Neuronal stem cell (in vitro differentiated cells): ENCODE measurements around the gene GNAI2.
A peak's percentile ranks its signal among the peaks of the same experiment; 100 is the strongest.

Experiments used
- DNase-seq: peaks from one replicate; pipeline ENCODE4 v3.0.0-alpha.2; 2013; ENCODE audit warnings: low spot score
- H2AFZ ChIP-seq: one replicate; pipeline ENCODE4 v1.6.1; 2013; ENCODE audit warnings: mild to moderate bottlenecking, low read length, inconsistent platforms
- H2AK5ac ChIP-seq: 2 replicates; pipeline ENCODE4 v1.6.1; 2013; ENCODE audit warnings: low read depth, mild to moderate bottlenecking, inconsistent platforms, low read length, moderate library complexity, mixed read lengths
- H2BK120ac ChIP-seq: 2 replicates; pipeline ENCODE4 v1.6.1; 2013; ENCODE audit warnings: low read depth, mild to moderate bottlenecking, inconsistent platforms, low read length, moderate library complexity, mixed read lengths
- H2BK12ac ChIP-seq: one replicate; pipeline ENCODE4 v1.6.1; 2013; ENCODE audit warnings: low read length, inconsistent platforms
- H2BK15ac ChIP-seq: 2 replicates; pipeline ENCODE4 v1.6.1; 2013; ENCODE audit warnings: mild to moderate bottlenecking, low read length, inconsistent platforms, mixed read lengths
- H2BK5ac ChIP-seq: one replicate; pipeline ENCODE4 v1.6.1; 2013; ENCODE audit warnings: inconsistent platforms, mild to moderate bottlenecking, low read length, moderate library complexity
- H3K14ac ChIP-seq: one replicate; pipeline ENCODE4 v1.6.1; 2013; ENCODE audit warnings: low read length, inconsistent platforms
- H3K18ac ChIP-seq: 2 replicates; pipeline ENCODE4 v1.6.1; 2013; ENCODE audit warnings: low read length, inconsistent platforms
- H3K23ac ChIP-seq: 2 replicates; pipeline ENCODE4 v1.6.1; 2013; ENCODE audit warnings: low read depth, mild to moderate bottlenecking, mixed read lengths, low read length, inconsistent platforms; ENCODE audit not compliant: poor library complexity
- H3K27ac ChIP-seq: replicated peaks from 3 replicates; pipeline ENCODE4 v1.5.1; 2013; ENCODE audit warnings: low read length, inconsistent platforms
- H3K27me3 ChIP-seq, 3 experiments: 2 replicates each; pipeline ENCODE4 v1.6.1; 2013; ENCODE audit warnings: low read length in 3 of 3, mild to moderate bottlenecking in 2 of 3, inconsistent platforms in 1 of 3, low read depth in 1 of 3, mixed read lengths in 1 of 3, moderate library complexity in 1 of 3; ENCODE audit not compliant: control insufficient read depth in 3 of 3, insufficient read depth in 3 of 3
- H3K36me3 ChIP-seq, 2 donors: replicated peaks in 1 of 2; 2 replicates each; pipeline ENCODE4 v1.6.1; 2013; ENCODE audit warnings: low read length in 2 of 2; ENCODE audit not compliant: control insufficient read depth in 2 of 2, insufficient read depth in 2 of 2
- H3K4ac ChIP-seq: 2 replicates; pipeline ENCODE4 v1.6.1; 2013; ENCODE audit warnings: inconsistent platforms, mild to moderate bottlenecking, low read length, moderate library complexity
- H3K4me1 ChIP-seq, 2 donors: 1 replicate in 1 of 2; 2 replicates in 1 of 2; pipeline ENCODE4 v1.6.1; 2013; ENCODE audit warnings: low read length in 2 of 2, low read depth in 1 of 2; ENCODE audit not compliant: control insufficient read depth in 2 of 2, insufficient read depth in 1 of 2
- H3K4me2 ChIP-seq: one replicate; pipeline ENCODE4 v1.6.1; 2013; ENCODE audit warnings: mild to moderate bottlenecking, low read length, inconsistent platforms; ENCODE audit not compliant: insufficient read depth, poor library complexity, severe bottlenecking
- H3K4me3 ChIP-seq, 2 donors: 2 replicates each; pipeline ENCODE4 v1.5.1; 2013; ENCODE audit warnings: low read length in 2 of 2, mild to moderate bottlenecking in 2 of 2, inconsistent platforms in 1 of 2, moderate library complexity in 1 of 2
- H3K79me1 ChIP-seq: one replicate; pipeline ENCODE4 v1.6.1; 2013; ENCODE audit warnings: low read depth, mild to moderate bottlenecking, inconsistent platforms, low read length, moderate library complexity
- H3K9ac ChIP-seq: one replicate; pipeline ENCODE4 v1.6.1; 2013; ENCODE audit warnings: mild to moderate bottlenecking, low read depth, low read length, inconsistent platforms; ENCODE audit not compliant: poor library complexity
- H3K9me3 ChIP-seq, 2 donors: replicated peaks in 1 of 2; 2 replicates each; pipeline versions ENCODE3 to v1.6.1; 2013; ENCODE audit warnings: low read length in 2 of 2, mild to moderate bottlenecking in 2 of 2, inconsistent platforms in 1 of 2, low read depth in 1 of 2, mixed read lengths in 1 of 2, moderate library complexity in 1 of 2; ENCODE audit not compliant: control insufficient read depth in 2 of 2, insufficient read depth in 1 of 2
- H4K8ac ChIP-seq: one replicate; pipeline ENCODE4 v1.6.1; 2013; ENCODE audit warnings: low read depth, mild to moderate bottlenecking, inconsistent platforms, low read length, moderate library complexity
- H4K91ac ChIP-seq: one replicate; pipeline ENCODE4 v1.6.1; 2013; ENCODE audit warnings: low read length, low read depth, mild to moderate bottlenecking, inconsistent platforms; ENCODE audit not compliant: poor library complexity
- WGBS, 2 donors: extraction: QIAGEN DNeasy Blood & Tissue Kit; methylation state at CpG; one replicate each; pipeline ENCODE4 v1.1.7; 2013; ENCODE audit warnings: missing lambda C conversion rate in 2 of 2, mixed read lengths in 1 of 2; ENCODE audit not compliant: insufficient read length in 2 of 2, insufficient replicate concordance in 1 of 2; ENCODE audit errors: extremely low coverage in 2 of 2; 5-methylcytosine and 5-hydroxymethylcytosine counted together

Gene GNAI2

GRCh38 chr3:50246517-50246954, 10.5 kb downstream of the GNAI2 start:
- Histone ChIP-seq H2AFZ (no peak overlapping the region), H2AK5ac (peak overlapping the region; percentile 97), H3K4me2 (peak overlapping the region; percentile 55), H3K36me3 (peaks cover 31 to 63% of the 10 kb centered on the region in 2 donors), H4K91ac (peak overlapping the region; percentile 44), H2BK5ac (peak overlapping the region; percentile 68), H3K4me3 (peak overlapping the region; percentile 19 to 36), H3K9me3 (no peaks in the 10 kb centered on the region), H3K18ac (peak overlapping the region; percentile 96), H3K27me3 (no peaks in the 10 kb centered on the region), H3K23ac (peak overlapping the region; percentile 21), H4K8ac (peak overlapping the region; percentile 19), H2BK12ac (peak overlapping the region; percentile 91), H3K9ac (peak overlapping the region; percentile 90), H3K4me1 (peaks cover 40 to 47% of the 10 kb centered on the region in 2 donors), H3K79me1 (peaks cover 42% of the 10 kb centered on the region), H3K4ac (peak overlapping the region; percentile 8), H3K14ac (peak overlapping the region; percentile 56), H3K27ac (peak overlapping the region; percentile 93), H2BK15ac (peak overlapping the region; percentile 51), H2BK120ac (peak overlapping the region; percentile 26)
- no peak for DNase-seq
- WGBS, 2 donors: no CpG with 5 or more reads among the region's 10 CpGs

GRCh38 chr3:50248387-50248786, 12.4 kb downstream of the GNAI2 start:
- peaks cover 45% of the 10 kb centered on the region for H3K79me1 ChIP-seq
- H2AFZ ChIP-seq: no peak overlapping the region
- H3K4me2 ChIP-seq: no peak overlapping the region
- H2AK5ac ChIP-seq: peak overlapping the region; percentile 69
- no peak overlapping the region for H3K9ac ChIP-seq
- H4K91ac ChIP-seq: no peak overlapping the region
- H3K14ac ChIP-seq: peak overlapping the region; percentile 23
- no peak overlapping the region for H4K8ac ChIP-seq
- no peak overlapping the region for H2BK15ac ChIP-seq
- H2BK5ac ChIP-seq: no peak overlapping the region
- H3K18ac ChIP-seq: no peak overlapping the region
- no peaks in the 10 kb centered on the region for H3K27me3 ChIP-seq
- H2BK120ac ChIP-seq: no peak overlapping the region
- H3K4ac ChIP-seq: no peak overlapping the region
- no peak overlapping the region for H3K27ac ChIP-seq
- H3K4me1 ChIP-seq: peaks cover 24 to 28% of the 10 kb centered on the region in 2 donors
- H3K23ac ChIP-seq: peak overlapping the region; percentile 59
- H3K4me3 ChIP-seq: peak overlapping the region in 1 of 2 donors; percentile 8
- H2BK12ac ChIP-seq: no peak overlapping the region
- WGBS, 2 donors: no CpG with 5 or more reads among the region's 3 CpGs
- peaks cover 46 to 66% of the 10 kb centered on the region in 2 donors for H3K36me3 ChIP-seq
- DNase-seq: no peak
- no peaks in the 10 kb centered on the region for H3K9me3 ChIP-seq

DNA sequence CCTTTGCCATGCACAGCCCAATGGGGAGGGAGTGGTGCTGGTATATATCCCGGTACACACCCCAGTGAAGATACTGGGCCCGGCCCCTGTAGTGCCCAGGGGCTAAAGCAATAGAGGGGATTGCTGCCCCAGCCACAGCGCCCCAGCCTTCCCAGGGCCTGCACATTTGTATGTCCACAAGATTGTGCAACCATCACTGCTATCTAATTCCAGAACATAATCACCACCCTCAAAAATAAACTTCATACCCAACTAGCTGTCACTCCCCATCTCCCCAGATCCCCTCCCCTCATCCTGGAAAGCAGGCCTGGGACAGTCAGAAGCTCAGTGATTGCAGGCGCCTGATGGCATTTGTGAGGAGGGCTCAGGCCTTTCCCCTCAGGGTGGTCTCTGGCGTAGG, 13.5 kb downstream of the GNAI2 start:
- no peak overlapping the region for H2BK15ac ChIP-seq
- no peak overlapping the region for H4K8ac ChIP-seq
- no peak overlapping the region for H3K27ac ChIP-seq
- H3K14ac ChIP-seq: peak overlapping the region; percentile 6
- peak overlapping the region; percentile 19 for H2BK120ac ChIP-seq
- peak overlapping the region; percentile 66 for H2BK5ac ChIP-seq
- peak overlapping the region; percentile 17 for H4K91ac ChIP-seq
- no peak overlapping the region for H2AFZ ChIP-seq
- peak overlapping the region; percentile 49 for H2AK5ac ChIP-seq
- no CpG with 5 or more reads among the region's 5 CpGs for WGBS, 2 donors
- H3K27me3 ChIP-seq: no peaks in the 10 kb centered on the region
- no peak overlapping the region for H3K4ac ChIP-seq
- H3K4me2 ChIP-seq: no peak overlapping the region
- peaks cover 24 to 27% of the 10 kb centered on the region in 2 donors for H3K4me1 ChIP-seq
- peak overlapping the region; percentile 73 for H3K9ac ChIP-seq
- DNase-seq: no peak
- H3K23ac ChIP-seq: peak overlapping the region; percentile 82
- no peak overlapping the region for H3K4me3 ChIP-seq
- H3K18ac ChIP-seq: peak overlapping the region; percentile 27
- peaks cover 53 to 68% of the 10 kb centered on the region in 2 donors for H3K36me3 ChIP-seq
- peaks cover 51% of the 10 kb centered on the region for H3K79me1 ChIP-seq
- H2BK12ac ChIP-seq: no peak overlapping the region
- H3K9me3 ChIP-seq: no peaks in the 10 kb centered on the region

- Histone ChIP-seq H3K4me1 (peaks cover 19 to 20% of the 10 kb centered on the region in 2 donors), H2AK5ac (no peak overlapping the region), H4K91ac (no peak overlapping the region), H3K9ac (no peak overlapping the region), H2BK120ac (no peak overlapping the region), H2BK12ac (no peak overlapping the region), H3K36me3 (peaks cover 62 to 75% of the 10 kb centered on the region in 2 donors), H3K4me2 (no peak overlapping the region), H3K27me3 (no peaks in the 10 kb centered on the region), H4K8ac (no peak overlapping the region), H3K27ac (no peak overlapping the region), H3K4ac (no peak overlapping the region), H2BK15ac (no peak overlapping the region), H3K14ac (no peak overlapping the region), H2BK5ac (no peak overlapping the region), H3K4me3 (no peak overlapping the region), H3K23ac (peak overlapping the region; percentile 29), H3K79me1 (peaks cover 52% of the 10 kb centered on the region), H3K9me3 (no peaks in the 10 kb centered on the region), H2AFZ (no peak overlapping the region), H3K18ac (no peak overlapping the region)
- DNase-seq: no peak
- WGBS, 2 donors: no CpG with 5 or more reads among the region's 4 CpGs
Observed at GRCh38 chr3:50250514-50250913, 14.5 kb downstream of the GNAI2 start.
